ENCODE measurements around the gene ABHD17A. TPM values are rescaled to one million over a fixed set of nuclear protein-coding genes. Genes with fewer than 3 reads are reported as not detected.

The ABHD17A gene
- total and polyA plus RNA-seq, 9 of the 15 experiments (the other 6 are each of a cell fraction or from before 2014, with no cell fraction given): 0.04 to 135 (median 21.8) TPM; not detected in 1

DNA sequence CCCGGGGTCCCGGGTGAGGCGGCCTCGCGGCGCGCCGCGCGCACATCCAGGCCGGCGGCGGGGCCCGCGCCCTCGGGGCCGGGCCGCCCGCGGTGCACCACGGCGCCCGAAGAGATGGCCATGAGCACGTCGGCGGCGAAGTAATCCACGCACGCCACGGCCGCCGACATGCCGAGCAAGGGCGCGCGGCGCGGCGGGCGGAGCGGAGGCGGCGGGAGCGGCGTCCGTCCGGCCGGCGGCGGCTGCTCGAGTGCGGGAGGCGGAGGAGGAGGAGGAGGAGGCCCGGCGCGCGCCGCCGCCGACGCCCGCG lies 22.0 kb downstream of the ABHD17A start, which contains the start of gene KLF16 (continued):
- TF ChIP-seq, protein P1, sequence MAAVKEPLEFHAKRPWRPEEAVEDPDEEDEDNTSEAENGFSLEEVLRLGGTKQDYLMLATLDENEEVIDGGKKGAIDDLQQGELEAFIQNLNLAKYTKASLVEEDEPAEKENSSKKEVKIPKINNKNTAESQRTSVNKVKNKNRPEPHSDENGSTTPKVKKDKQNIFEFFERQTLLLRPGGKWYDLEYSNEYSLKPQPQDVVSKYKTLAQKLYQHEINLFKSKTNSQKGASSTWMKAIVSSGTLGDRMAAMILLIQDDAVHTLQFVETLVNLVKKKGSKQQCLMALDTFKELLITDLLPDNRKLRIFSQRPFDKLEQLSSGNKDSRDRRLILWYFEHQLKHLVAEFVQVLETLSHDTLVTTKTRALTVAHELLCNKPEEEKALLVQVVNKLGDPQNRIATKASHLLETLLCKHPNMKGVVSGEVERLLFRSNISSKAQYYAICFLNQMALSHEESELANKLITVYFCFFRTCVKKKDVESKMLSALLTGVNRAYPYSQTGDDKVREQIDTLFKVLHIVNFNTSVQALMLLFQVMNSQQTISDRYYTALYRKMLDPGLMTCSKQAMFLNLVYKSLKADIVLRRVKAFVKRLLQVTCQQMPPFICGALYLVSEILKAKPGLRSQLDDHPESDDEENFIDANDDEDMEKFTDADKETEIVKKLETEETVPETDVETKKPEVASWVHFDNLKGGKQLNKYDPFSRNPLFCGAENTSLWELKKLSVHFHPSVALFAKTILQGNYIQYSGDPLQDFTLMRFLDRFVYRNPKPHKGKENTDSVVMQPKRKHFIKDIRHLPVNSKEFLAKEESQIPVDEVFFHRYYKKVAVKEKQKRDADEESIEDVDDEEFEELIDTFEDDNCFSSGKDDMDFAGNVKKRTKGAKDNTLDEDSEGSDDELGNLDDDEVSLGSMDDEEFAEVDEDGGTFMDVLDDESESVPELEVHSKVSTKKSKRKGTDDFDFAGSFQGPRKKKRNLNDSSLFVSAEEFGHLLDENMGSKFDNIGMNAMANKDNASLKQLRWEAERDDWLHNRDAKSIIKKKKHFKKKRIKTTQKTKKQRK (IDR thresholded peaks at IDR 0.05; ENCODE audit: borderline replicate concordance, low read depth, low read length): no peak
- TF ChIP-seq CREM (IDR thresholded peaks at IDR 0.05; ENCODE audit: low read depth) (no peak), ZFP1 (CRISPR knock-in tag; IDR thresholded peaks at IDR 0.05) (no peak), RBM22 (IDR thresholded peaks at IDR 0.05; ENCODE audit: low read depth, low read length, poor library complexity, severe bottlenecking) (no peak), ZNF24 (IDR thresholded peaks at IDR 0.05) (no peak), MCM3 (IDR thresholded peaks at IDR 0.05) (no peak), ZNF212 (CRISPR knock-in tag; IDR thresholded peaks at IDR 0.05) (no peak), ZNF197 (CRISPR knock-in tag; IDR thresholded peaks at IDR 0.05; ENCODE audit: low read depth) (no peak; the same call in 1 of the 2 replicates), MCM7 (IDR thresholded peaks at IDR 0.05) (no peak), ZNF174 (CRISPR knock-in tag; IDR thresholded peaks at IDR 0.05) (no peak), EZH2 (IDR thresholded peaks at IDR 0.05; ENCODE audit: borderline replicate concordance, low read depth, low read length) (no peak), CBX2 (IDR thresholded peaks at IDR 0.05; ENCODE audit: insufficient read depth, low read length, poor library complexity, severe bottlenecking) (no peak), KDM1A (IDR thresholded peaks at IDR 0.05) (no peak), FOSL1 (tag; conservative IDR thresholded peaks at IDR 0.05) (0 out of 2 replicates have a peak, but pooled peaks have one; percentile 25), CXXC5 (CRISPR knock-in tag; IDR thresholded peaks at IDR 0.05) (peak; percentile 62)
- TF ChIP-seq, protein P2, sequence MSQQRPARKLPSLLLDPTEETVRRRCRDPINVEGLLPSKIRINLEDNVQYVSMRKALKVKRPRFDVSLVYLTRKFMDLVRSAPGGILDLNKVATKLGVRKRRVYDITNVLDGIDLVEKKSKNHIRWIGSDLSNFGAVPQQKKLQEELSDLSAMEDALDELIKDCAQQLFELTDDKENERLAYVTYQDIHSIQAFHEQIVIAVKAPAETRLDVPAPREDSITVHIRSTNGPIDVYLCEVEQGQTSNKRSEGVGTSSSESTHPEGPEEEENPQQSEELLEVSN (IDR thresholded peaks at IDR 0.05; ENCODE audit: borderline replicate concordance in 1 of 2, extremely low read depth in 1 of 2, insufficient read depth in 1 of 2, insufficient read length in 1 of 2, low read depth in 1 of 2, low read length in 1 of 2, poor library complexity in 1 of 2, severe bottlenecking in 1 of 2): peak in 1 of 2 experiments; percentile 6
- TF ChIP-seq, protein P3, sequence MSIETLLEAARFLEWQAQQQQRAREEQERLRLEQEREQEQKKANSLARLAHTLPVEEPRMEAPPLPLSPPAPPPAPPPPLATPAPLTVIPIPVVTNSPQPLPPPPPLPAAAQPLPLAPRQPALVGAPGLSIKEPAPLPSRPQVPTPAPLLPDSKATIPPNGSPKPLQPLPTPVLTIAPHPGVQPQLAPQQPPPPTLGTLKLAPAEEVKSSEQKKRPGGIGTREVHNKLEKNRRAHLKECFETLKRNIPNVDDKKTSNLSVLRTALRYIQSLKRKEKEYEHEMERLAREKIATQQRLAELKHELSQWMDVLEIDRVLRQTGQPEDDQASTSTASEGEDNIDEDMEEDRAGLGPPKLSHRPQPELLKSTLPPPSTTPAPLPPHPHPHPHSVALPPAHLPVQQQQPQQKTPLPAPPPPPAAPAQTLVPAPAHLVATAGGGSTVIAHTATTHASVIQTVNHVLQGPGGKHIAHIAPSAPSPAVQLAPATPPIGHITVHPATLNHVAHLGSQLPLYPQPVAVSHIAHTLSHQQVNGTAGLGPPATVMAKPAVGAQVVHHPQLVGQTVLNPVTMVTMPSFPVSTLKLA (conservative IDR thresholded peaks at IDR 0.05): no peak
- TF ChIP-seq, protein P4, sequence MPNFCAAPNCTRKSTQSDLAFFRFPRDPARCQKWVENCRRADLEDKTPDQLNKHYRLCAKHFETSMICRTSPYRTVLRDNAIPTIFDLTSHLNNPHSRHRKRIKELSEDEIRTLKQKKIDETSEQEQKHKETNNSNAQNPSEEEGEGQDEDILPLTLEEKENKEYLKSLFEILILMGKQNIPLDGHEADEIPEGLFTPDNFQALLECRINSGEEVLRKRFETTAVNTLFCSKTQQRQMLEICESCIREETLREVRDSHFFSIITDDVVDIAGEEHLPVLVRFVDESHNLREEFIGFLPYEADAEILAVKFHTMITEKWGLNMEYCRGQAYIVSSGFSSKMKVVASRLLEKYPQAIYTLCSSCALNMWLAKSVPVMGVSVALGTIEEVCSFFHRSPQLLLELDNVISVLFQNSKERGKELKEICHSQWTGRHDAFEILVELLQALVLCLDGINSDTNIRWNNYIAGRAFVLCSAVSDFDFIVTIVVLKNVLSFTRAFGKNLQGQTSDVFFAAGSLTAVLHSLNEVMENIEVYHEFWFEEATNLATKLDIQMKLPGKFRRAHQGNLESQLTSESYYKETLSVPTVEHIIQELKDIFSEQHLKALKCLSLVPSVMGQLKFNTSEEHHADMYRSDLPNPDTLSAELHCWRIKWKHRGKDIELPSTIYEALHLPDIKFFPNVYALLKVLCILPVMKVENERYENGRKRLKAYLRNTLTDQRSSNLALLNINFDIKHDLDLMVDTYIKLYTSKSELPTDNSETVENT (CRISPR knock-in tag; IDR thresholded peaks at IDR 0.05): 0 out of 2 replicates have a peak, but pooled peaks have one; percentile 13
- TF ChIP-seq, protein P5, sequence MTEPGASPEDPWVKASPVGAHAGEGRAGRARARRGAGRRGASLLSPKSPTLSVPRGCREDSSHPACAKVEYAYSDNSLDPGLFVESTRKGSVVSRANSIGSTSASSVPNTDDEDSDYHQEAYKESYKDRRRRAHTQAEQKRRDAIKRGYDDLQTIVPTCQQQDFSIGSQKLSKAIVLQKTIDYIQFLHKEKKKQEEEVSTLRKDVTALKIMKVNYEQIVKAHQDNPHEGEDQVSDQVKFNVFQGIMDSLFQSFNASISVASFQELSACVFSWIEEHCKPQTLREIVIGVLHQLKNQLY (CRISPR knock-in tag; conservative IDR thresholded peaks at IDR 0.05): no peak

Measured in K562 (cell line).